HEK293T (cell line): Measurements from ENCODE around the gene ZBTB1.

Source experiments
- CTCF ChIA-PET: fragments of 350-600 bp; formaldehyde crosslinking; extraction: SDS; loops from one replicate; lab custom pipeline; 2021; ENCODE audit warnings: antibody characterized with exemption, inconsistent platforms; lab: Yijun Ruan, JAX
- POLR2A ChIA-PET: fragments of 350-600 bp; formaldehyde crosslinking; extraction: SDS; loops from one replicate; lab custom pipeline; 2020; ENCODE audit warnings: antibody characterized with exemption, inconsistent platforms; lab: Yijun Ruan, JAX
- DNase-seq: peaks from one replicate; pipeline ENCODE4 v3.0.0; 2012; ENCODE audit warnings: mixed read lengths; ENCODE audit errors: extremely low spot score
- ARNT ChIP-seq: fragments of 450-650 bp; IDR thresholded peaks from 2 replicates; pipeline ENCODE4 v1.6.1; 2017; ENCODE audit warnings: mild to moderate bottlenecking
- BHLHE40 ChIP-seq: fragments of 450-650 bp; IDR thresholded peaks from 2 replicates; pipeline ENCODE4 v1.6.1; 2016; ENCODE audit warnings: mild to moderate bottlenecking, moderate library complexity, borderline replicate concordance
- CTBP1 ChIP-seq: fragments of 450-650 bp; IDR thresholded peaks from 2 replicates; pipeline ENCODE4 v1.6.1; 2016; ENCODE audit warnings: borderline replicate concordance
- ELF4 ChIP-seq: fragments of 450-650 bp; IDR thresholded peaks from 2 replicates; pipeline ENCODE4 v1.6.1; 2017; ENCODE audit warnings: antibody characterized with exemption
- FOXA1 ChIP-seq: fragments of 450-650 bp; IDR thresholded peaks from 2 replicates; pipeline ENCODE4 v1.6.1; 2016; ENCODE audit warnings: mild to moderate bottlenecking
- FOXK2 ChIP-seq: fragments of 450-650 bp; IDR thresholded peaks from 2 replicates; pipeline ENCODE4 v1.6.1; 2016; ENCODE audit warnings: mild to moderate bottlenecking
- FOXM1 ChIP-seq: fragments of 450-650 bp; IDR thresholded peaks from 2 replicates; pipeline ENCODE4 v1.6.1; 2017; ENCODE audit warnings: mild to moderate bottlenecking, borderline replicate concordance
- HDGF ChIP-seq: fragments of 450-650 bp; IDR thresholded peaks from 2 replicates; pipeline ENCODE4 v1.6.1; 2017; ENCODE audit warnings: antibody characterized with exemption, borderline replicate concordance
- L3MBTL2 ChIP-seq: fragments of 450-650 bp; conservative IDR thresholded peaks from 2 replicates; pipeline ENCODE4 v1.6.1; 2016; ENCODE audit warnings: mild to moderate bottlenecking
- LEF1 ChIP-seq: fragments of 450-650 bp; IDR thresholded peaks from 2 replicates; pipeline ENCODE4 v1.6.1; 2017; ENCODE audit warnings: mild to moderate bottlenecking, borderline replicate concordance
- NFRKB ChIP-seq: fragments of 450-650 bp; IDR thresholded peaks from 2 replicates; pipeline ENCODE4 v1.6.1; 2016; ENCODE audit warnings: mild to moderate bottlenecking, moderate library complexity
- PKNOX1 ChIP-seq: fragments of 450-650 bp; IDR thresholded peaks from 2 replicates; pipeline ENCODE4 v1.6.1; 2016
- SP1 ChIP-seq: fragments of 450-650 bp; IDR thresholded peaks from 2 replicates; pipeline ENCODE4 v1.6.1; 2017
- SUZ12 ChIP-seq: fragments of 450-650 bp; IDR thresholded peaks from 2 replicates; pipeline ENCODE4 v1.6.1; 2016; ENCODE audit warnings: mild to moderate bottlenecking
- TARDBP ChIP-seq: fragments of 450-650 bp; IDR thresholded peaks from 2 replicates; pipeline ENCODE4 v1.6.1; 2016
- ZNF384 ChIP-seq: fragments of 450-650 bp; IDR thresholded peaks from 2 replicates; pipeline ENCODE4 v1.6.1; 2016

ZBTB1 gene

GRCh38 chr14:64465191-64465822 is 39.3 kb upstream of the ZBTB1 start, which contains the start of gene AKAP5:
TSS of gene AKAP5 (plus strand) at chr14:64465499. CDS start at chr14:64468395, 2,896 bp downstream.
- TF ChIP-seq L3MBTL2 (no peak), PKNOX1 (peak; percentile 74)
- CTCF ChIA-PET = interaction anchor here (1.0 to 1.9 kb wide), 5 partner anchors 11 to 171 kb away, joined by 3 to 6 read pairs (median 4); no protein-coding TSS in a partner anchor
- POLR2A ChIA-PET = interaction anchor here (0.6 to 1.8 kb wide), 5 partner anchors 36 to 236 kb away, joined by 3 to 7 read pairs (median 6); partner anchors contain the start of gene ZBTB1
- DNase-seq = peak; percentile 80

DNA sequence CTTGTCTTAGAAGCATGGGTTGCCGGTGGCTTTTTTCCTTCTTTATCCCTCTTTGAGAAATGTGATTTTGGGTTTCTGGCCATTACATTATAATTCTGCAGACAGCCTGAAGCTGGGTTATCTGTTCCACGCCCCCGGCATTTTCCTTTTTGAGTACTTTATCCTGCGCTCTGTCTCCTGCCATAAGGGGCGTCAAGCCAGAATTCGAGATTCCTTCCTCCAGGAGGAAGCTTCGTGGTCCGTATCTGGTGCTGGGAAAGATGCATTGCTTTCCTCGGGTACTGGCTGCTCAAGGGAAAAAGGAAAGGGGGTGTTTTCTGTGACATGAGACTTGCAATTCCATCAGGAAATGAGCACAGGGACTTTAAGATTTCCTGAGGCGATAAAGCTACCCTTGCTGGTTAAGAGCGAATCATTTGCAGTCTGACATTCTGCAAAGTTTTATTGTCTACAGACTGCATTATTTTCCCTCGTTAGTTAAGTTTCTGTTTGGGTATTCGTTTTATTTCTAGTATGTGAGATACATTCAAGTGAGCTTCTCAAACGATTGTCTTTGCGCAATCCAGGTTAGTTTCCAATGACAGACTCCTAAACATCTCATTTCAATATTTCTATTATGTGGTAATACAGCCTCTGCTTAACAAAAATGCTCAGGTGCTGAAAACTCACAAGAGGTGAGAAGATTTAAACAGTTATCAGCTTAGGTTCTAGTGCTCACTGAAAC is 38.6 kb upstream of the ZBTB1 start:
- TF ChIP-seq BHLHE40 (no peak), SP1 (no peak), ELF4 (no peak), ARNT (no peak), TARDBP (no peak), FOXA1 (no peak), NFRKB (no peak), CTBP1 (no peak), SUZ12 (no peak), HDGF (no peak), L3MBTL2 (no peak; the same call in 1 of the 2 replicates), FOXM1 (no peak), PKNOX1 (no peak), FOXK2 (no peak), ZNF384 (no peak), LEF1 (no peak)
- POLR2A ChIA-PET = interaction anchor here (0.6 to 1.8 kb wide), 6 partner anchors 36 to 235 kb away, joined by 3 to 7 read pairs (median 5); partner anchors contain the start of gene ZBTB1
- CTCF ChIA-PET = interaction anchor here (1.0 to 1.9 kb wide), 4 partner anchors 10 to 171 kb away, joined by 3 to 6 read pairs (median 4); no protein-coding TSS in a partner anchor
- DNase-seq = peak; percentile 46

DNA sequence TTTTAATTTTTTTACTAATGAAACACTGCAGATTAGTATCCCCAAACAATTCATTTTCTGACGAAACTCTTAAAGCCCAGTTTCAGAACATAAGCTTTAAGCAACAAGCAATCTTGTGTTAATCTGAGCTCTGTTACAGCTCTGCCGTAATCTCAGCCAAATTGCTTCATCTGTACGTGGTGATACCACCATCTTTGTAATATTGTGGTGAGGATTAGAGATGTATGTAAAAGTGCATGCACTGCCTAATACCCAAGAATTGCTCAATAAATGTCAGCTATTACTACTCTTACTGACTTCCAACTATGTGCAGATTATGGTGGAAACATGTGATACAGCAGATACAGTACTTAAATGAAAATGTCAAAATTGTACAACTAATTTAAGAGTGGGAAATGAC is 37.5 kb upstream of the ZBTB1 start:
- no peak for DNase-seq
- ChIA-PET POLR2A (interaction anchor here (0.8 kb wide), 1 partner anchor 79 kb away, joined by 3 read pairs; the partner anchor contains the start of gene MTHFD1), CTCF (interaction anchor here (1.9 kb wide), 1 partner anchor 37 kb away, joined by 4 read pairs; no protein-coding TSS in a partner anchor)

GRCh38 chr14:64467566-64467965 is 37.0 kb upstream of the ZBTB1 start:
- POLR2A ChIA-PET = interaction anchor here (0.8 kb wide), 1 partner anchor 80 kb away, joined by 3 read pairs; the partner anchor contains the start of gene MTHFD1
- DNase-seq = no peak
- TF ChIP-seq ELF4 = no peak
- no peak for TF ChIP-seq ARNT
- TF ChIP-seq ZNF384 = no peak
- TF ChIP-seq SUZ12 = no peak
- no peak for TF ChIP-seq FOXK2
- no peak for TF ChIP-seq CTBP1
- no peak for TF ChIP-seq PKNOX1
- no peak for TF ChIP-seq BHLHE40
- TF ChIP-seq NFRKB = no peak
- no peak for TF ChIP-seq FOXM1
- TF ChIP-seq TARDBP = no peak
- TF ChIP-seq LEF1 = no peak
- no peak for TF ChIP-seq SP1
- no peak for TF ChIP-seq L3MBTL2
- no peak for TF ChIP-seq HDGF
- TF ChIP-seq FOXA1 = no peak
- CTCF ChIA-PET = no interaction called here

More for the DNA sequence above, 37.5 kb upstream of the ZBTB1 start:
- TF ChIP-seq FOXA1 (no peak), FOXM1 (no peak), ZNF384 (no peak), TARDBP (no peak), CTBP1 (no peak), SP1 (no peak), L3MBTL2 (no peak), LEF1 (no peak), ARNT (no peak), FOXK2 (no peak), ELF4 (no peak), HDGF (no peak)

GRCh38 chr14:64468451-64468850 is 36.1 kb upstream of the ZBTB1 start:
- no peak for DNase-seq
- CTCF ChIA-PET = interaction anchor here (0.6 kb wide), 1 partner anchor 474 kb away, joined by 3 read pairs; no protein-coding TSS in a partner anchor
- POLR2A ChIA-PET = interaction anchor here (0.9 to 1.3 kb wide), 2 partner anchors 36 to 130 kb away, joined by 3 to 5 read pairs; partner anchors contain the start of gene ZBTB1
- TF ChIP-seq ARNT (no peak), PKNOX1 (no peak), HDGF (no peak), L3MBTL2 (no peak), ZNF384 (no peak), BHLHE40 (no peak), FOXA1 (no peak), NFRKB (no peak)
